Activated naive CD8-positive, alpha-beta T cell treated with anti-CD3 and anti-CD28 coated beads, Interleukin-2, amount 10 ng/mL, durations not matched to agents 7 days and 5 days (primary cell): ENCODE measurements around the gene ANTXR1. TPM values are rescaled to one million over a fixed set of nuclear protein-coding genes. Genes with fewer than 3 reads are reported as not detected.
"Not testable (repeated sequence)": the region's sequence is repeated elsewhere in the genome, so short reads cannot be mapped to it uniquely, and the experiment has no call there.

Experiments
- ATAC-seq: fragments of 150-1000 bp; cut with Tn5 transposase; one replicate; pipeline ENCODE4 v1.10.0; 2021; ENCODE audit warnings: low read depth, moderate library complexity
- POLR2A ChIA-PET: fragments of 350-600 bp; sonication (Branson Sonifier 250); formaldehyde crosslinking; loops from one replicate; lab custom pipeline; 2021; ENCODE audit warnings: antibody characterized with exemption; lab: Charles Lee
- DNase-seq: peaks from one replicate; pipeline ENCODE4 v3.0.0; 2021
- H3K27ac Mint-ChIP-seq: one replicate; pipeline ENCODE4 v1.8.0; 2022; ENCODE audit warnings: mild to moderate bottlenecking, mixed read lengths
- H3K27me3 Mint-ChIP-seq: one replicate; pipeline ENCODE4 v1.8.0; 2022; ENCODE audit warnings: mild to moderate bottlenecking, moderate library complexity, mixed read lengths
- H3K36me3 Mint-ChIP-seq: one replicate; pipeline ENCODE4 v1.8.0; 2021; ENCODE audit warnings: mild to moderate bottlenecking, mixed read lengths
- H3K4me1 Mint-ChIP-seq: one replicate; pipeline ENCODE4 v1.8.0; 2021; ENCODE audit warnings: mixed read lengths
- H3K4me3 Mint-ChIP-seq: one replicate; pipeline ENCODE4 v1.8.0; 2022; ENCODE audit warnings: mild to moderate bottlenecking, moderate library complexity, mixed read lengths
- H3K9me3 Mint-ChIP-seq: one replicate; pipeline ENCODE4 v1.8.0; 2021; ENCODE audit warnings: mixed read lengths
- total RNA-seq, 2 experiments: library from RNA; stranded (reverse); gene quantifications; one replicate each; pipeline ENCODE4 v1.2.3, GENCODE V29; 2021

The ANTXR1 gene
- total RNA-seq, 2 experiments from 2014 or later = 0.09 to 0.11 TPM

- Mint-ChIP-seq H3K36me3 (no peaks in the 10 kb centered on the region), H3K4me3 (no peak overlapping the region), H3K27me3 (peaks cover 33% of the 10 kb centered on the region), H3K27ac (no peak overlapping the region), H3K9me3 (no peaks in the 10 kb centered on the region), H3K4me1 (no peaks in the 10 kb centered on the region)
- ATAC-seq (no peak), DNase-seq (no peak)
- POLR2A ChIA-PET = no interaction called here
Measured at GRCh38 chr2:69253112-69253511, 240.1 kb downstream of the ANTXR1 start.

- peaks cover 3% of the 10 kb centered on the region for H3K9me3 Mint-ChIP-seq
- POLR2A ChIA-PET = no interaction called here
- no peak for DNase-seq
- ATAC-seq = no peak
- no peak overlapping the region for H3K4me3 Mint-ChIP-seq
- no peaks in the 10 kb centered on the region for H3K4me1 Mint-ChIP-seq
- H3K27ac Mint-ChIP-seq = no peak overlapping the region
- peaks cover 37% of the 10 kb centered on the region for H3K27me3 Mint-ChIP-seq
- no peaks in the 10 kb centered on the region for H3K36me3 Mint-ChIP-seq
Measured at GRCh38 chr2:69253611-69254301, 240.8 kb downstream of the ANTXR1 start.

GRCh38 chr2:69255760-69256159 is 242.8 kb downstream of the ANTXR1 start:
- POLR2A ChIA-PET = no interaction called here

GRCh38 chr2:69259994-69260591 is 247.1 kb downstream of the ANTXR1 start:
- H3K4me1 Mint-ChIP-seq, DNase-seq, H3K36me3 Mint-ChIP-seq, H3K27me3 Mint-ChIP-seq, H3K4me3 Mint-ChIP-seq, H3K27ac Mint-ChIP-seq, ATAC-seq, POLR2A ChIA-PET: not testable (repeated sequence)
- peaks cover 21% of the 10 kb centered on the region for H3K9me3 Mint-ChIP-seq

More at GRCh38 chr2:69255760-69256159, 242.8 kb downstream of the ANTXR1 start:
- no peak overlapping the region for H3K4me3 Mint-ChIP-seq
- peaks cover 16% of the 10 kb centered on the region for H3K9me3 Mint-ChIP-seq
- ATAC-seq (no peak), DNase-seq (no peak)
- H3K4me1 Mint-ChIP-seq = no peaks in the 10 kb centered on the region
- no peaks in the 10 kb centered on the region for H3K36me3 Mint-ChIP-seq
- H3K27me3 Mint-ChIP-seq = peaks cover 25% of the 10 kb centered on the region
- no peak overlapping the region for H3K27ac Mint-ChIP-seq

- Mint-ChIP-seq H3K27me3 (peaks cover 10% of the 10 kb centered on the region), H3K4me1 (no peaks in the 10 kb centered on the region), H3K4me3 (no peak overlapping the region), H3K36me3 (no peaks in the 10 kb centered on the region), H3K27ac (no peak overlapping the region), H3K9me3 (peaks cover 21% of the 10 kb centered on the region)
- DNase-seq = no peak
- POLR2A ChIA-PET = no interaction called here
- no peak for ATAC-seq
Measured at GRCh38 chr2:69260666-69261065, 247.7 kb downstream of the ANTXR1 start.

- H3K27me3 Mint-ChIP-seq = peaks cover 31% of the 10 kb centered on the region
- ATAC-seq = no peak
- no peaks in the 10 kb centered on the region for H3K36me3 Mint-ChIP-seq
- DNase-seq = no peak
- no peaks in the 10 kb centered on the region for H3K9me3 Mint-ChIP-seq
- no peak overlapping the region for H3K27ac Mint-ChIP-seq
- no peak overlapping the region for H3K4me3 Mint-ChIP-seq
- POLR2A ChIA-PET = no interaction called here
- no peaks in the 10 kb centered on the region for H3K4me1 Mint-ChIP-seq
Measured at GRCh38 chr2:69269330-69269729, 256.4 kb downstream of the ANTXR1 start.

GRCh38 chr2:69271831-69272257 is 258.9 kb downstream of the ANTXR1 start:
- Mint-ChIP-seq H3K36me3 (no peaks in the 10 kb centered on the region), H3K27ac (no peak overlapping the region), H3K27me3 (peaks cover 45% of the 10 kb centered on the region), H3K4me3 (no peak overlapping the region), H3K4me1 (no peaks in the 10 kb centered on the region), H3K9me3 (no peaks in the 10 kb centered on the region)
- no peak for ATAC-seq
- POLR2A ChIA-PET = no interaction called here
- DNase-seq = no peak

GRCh38 chr2:69272803-69273471 is 260.0 kb downstream of the ANTXR1 start:
- no peak overlapping the region for H3K4me3 Mint-ChIP-seq
- H3K27ac Mint-ChIP-seq = no peak overlapping the region
- POLR2A ChIA-PET = no interaction called here
- no peaks in the 10 kb centered on the region for H3K4me1 Mint-ChIP-seq
- peaks cover 48% of the 10 kb centered on the region for H3K27me3 Mint-ChIP-seq
- no peak for ATAC-seq
- DNase-seq = no peak
- no peaks in the 10 kb centered on the region for H3K9me3 Mint-ChIP-seq
- H3K36me3 Mint-ChIP-seq = no peaks in the 10 kb centered on the region

- no peak for ATAC-seq
- no peak overlapping the region for H3K27ac Mint-ChIP-seq
- peaks cover 41% of the 10 kb centered on the region for H3K27me3 Mint-ChIP-seq
- no peaks in the 10 kb centered on the region for H3K36me3 Mint-ChIP-seq
- H3K4me3 Mint-ChIP-seq = no peak overlapping the region
- no peak for DNase-seq
- POLR2A ChIA-PET = no interaction called here
- H3K9me3 Mint-ChIP-seq = no peaks in the 10 kb centered on the region
- no peaks in the 10 kb centered on the region for H3K4me1 Mint-ChIP-seq
Measured at GRCh38 chr2:69275490-69275889, 262.5 kb downstream of the ANTXR1 start.

- Mint-ChIP-seq H3K27ac (no peak overlapping the region), H3K9me3 (no peaks in the 10 kb centered on the region), H3K36me3 (no peaks in the 10 kb centered on the region), H3K4me1 (no peaks in the 10 kb centered on the region), H3K4me3 (no peak overlapping the region), H3K27me3 (peaks cover 28% of the 10 kb centered on the region)
- no peak for DNase-seq
- ATAC-seq = no peak
- POLR2A ChIA-PET = no interaction called here
Measured at GRCh38 chr2:69278366-69278765, 265.4 kb downstream of the ANTXR1 start.

- H3K36me3 Mint-ChIP-seq = no peaks in the 10 kb centered on the region
- H3K4me1 Mint-ChIP-seq = no peaks in the 10 kb centered on the region
- ATAC-seq = no peak
Measured at GRCh38 chr2:69279211-69279610, 266.2 kb downstream of the ANTXR1 start.

GRCh38 chr2:69279931-69280681 is 267.1 kb downstream of the ANTXR1 start:
- no peak for DNase-seq
- no peak overlapping the region for H3K27ac Mint-ChIP-seq
- no peaks in the 10 kb centered on the region for H3K4me1 Mint-ChIP-seq
- H3K36me3 Mint-ChIP-seq = no peaks in the 10 kb centered on the region
- ATAC-seq = no peak
- POLR2A ChIA-PET = no interaction called here
- no peaks in the 10 kb centered on the region for H3K9me3 Mint-ChIP-seq
- H3K4me3 Mint-ChIP-seq = no peak overlapping the region
- peaks cover 20% of the 10 kb centered on the region for H3K27me3 Mint-ChIP-seq

More at GRCh38 chr2:69279211-69279610, 266.2 kb downstream of the ANTXR1 start:
- POLR2A ChIA-PET = no interaction called here
- Mint-ChIP-seq H3K4me3 (no peak overlapping the region), H3K27me3 (peaks cover 25% of the 10 kb centered on the region), H3K9me3 (no peaks in the 10 kb centered on the region), H3K27ac (no peak overlapping the region)
- no peak for DNase-seq

- Mint-ChIP-seq H3K4me1 (no peaks in the 10 kb centered on the region), H3K36me3 (no peaks in the 10 kb centered on the region), H3K4me3 (no peak overlapping the region), H3K27me3 (peaks cover 13% of the 10 kb centered on the region), H3K27ac (no peak overlapping the region), H3K9me3 (no peaks in the 10 kb centered on the region)
- POLR2A ChIA-PET = no interaction called here
- DNase-seq = no peak
- no peak for ATAC-seq
Measured at GRCh38 chr2:69280796-69281412, 267.9 kb downstream of the ANTXR1 start.
